NK-92 (cell line): ENCODE measurements around the gene CCBE1.
"Not testable (repeated sequence)": the region's sequence is repeated elsewhere in the genome, so short reads cannot be mapped to it uniquely, and the experiment has no call there.

ENCODE experiments used
- DNase-seq: peaks from one replicate; lab custom pipeline; 2025; ENCODE audit not compliant: unreplicated experiment; lab: John Stamatoyannopoulos, UW

Gene CCBE1

DNA sequence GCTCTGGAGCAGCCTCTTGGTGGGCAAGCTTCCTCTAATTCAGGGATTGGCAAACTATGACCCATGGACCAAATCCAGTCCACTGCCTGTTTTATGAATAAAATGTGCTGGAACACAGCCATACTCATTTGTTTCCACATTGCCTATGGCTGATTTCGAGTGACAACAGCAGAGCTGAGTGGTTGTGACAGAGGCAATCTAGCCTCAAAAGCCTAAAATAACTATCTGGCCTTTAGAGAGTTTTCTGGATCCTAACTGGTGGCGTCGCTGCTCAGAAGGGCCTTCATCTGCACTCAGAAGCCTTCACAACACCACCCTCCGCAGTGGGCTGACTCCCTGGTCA lies 147.1 kb downstream of the CCBE1 start:
- no peak for DNase-seq

DNA sequence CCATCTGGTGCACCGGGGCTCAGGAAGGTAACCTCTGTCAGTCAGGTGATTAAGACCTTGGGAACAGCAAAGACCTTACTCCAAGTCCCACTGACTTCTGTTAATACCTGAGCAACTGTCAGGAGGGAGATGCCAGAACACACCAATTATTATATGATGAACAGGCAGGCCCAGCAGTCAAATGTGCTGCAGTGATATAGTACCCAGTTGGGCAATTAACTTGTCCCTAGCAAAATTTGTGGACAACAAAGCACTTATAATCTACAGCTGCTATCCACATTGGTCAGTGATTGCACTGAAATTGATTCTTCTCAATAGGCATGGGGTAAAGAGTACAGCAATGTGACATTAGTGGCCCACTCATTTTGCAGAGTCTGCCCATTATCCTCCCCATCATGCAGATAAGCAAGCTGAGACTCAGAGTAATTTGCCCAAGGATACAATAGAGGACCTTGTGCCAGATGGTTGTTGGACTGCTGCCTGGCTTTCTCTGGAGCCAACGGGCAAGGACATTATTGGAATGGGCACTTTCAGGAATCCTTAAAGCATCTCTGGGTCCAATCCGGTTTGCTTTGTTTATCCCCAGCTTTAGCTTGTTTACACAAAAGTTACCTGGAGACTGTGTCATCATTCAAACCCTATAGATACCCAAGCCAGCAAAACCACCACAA lies 147.6 kb downstream of the CCBE1 start:
- no peak for DNase-seq

- DNase-seq, result no peak
Observed at GRCh38 chr18:59547581-59548182, 149.5 kb downstream of the CCBE1 start.

DNA sequence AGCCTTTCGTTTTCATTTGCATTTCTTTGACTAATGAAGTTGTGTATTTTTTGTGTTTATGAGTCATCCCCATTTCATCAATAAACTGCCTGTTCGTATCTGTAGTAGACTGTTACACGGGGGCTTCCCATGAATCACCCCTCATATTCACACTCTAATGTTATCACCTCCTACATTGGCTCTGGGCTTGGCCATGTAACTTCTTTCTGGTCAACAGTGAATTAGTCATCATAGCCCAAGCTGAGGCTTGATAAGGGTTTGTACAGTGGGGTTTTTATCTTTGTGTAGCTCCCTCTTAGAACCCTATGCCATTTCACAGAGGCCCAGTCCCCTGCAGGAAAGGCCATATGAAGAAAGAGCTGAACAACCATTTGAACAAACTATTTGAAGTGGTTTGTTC lies 151.0 kb downstream of the CCBE1 start:
- DNase-seq, result no peak

DNA sequence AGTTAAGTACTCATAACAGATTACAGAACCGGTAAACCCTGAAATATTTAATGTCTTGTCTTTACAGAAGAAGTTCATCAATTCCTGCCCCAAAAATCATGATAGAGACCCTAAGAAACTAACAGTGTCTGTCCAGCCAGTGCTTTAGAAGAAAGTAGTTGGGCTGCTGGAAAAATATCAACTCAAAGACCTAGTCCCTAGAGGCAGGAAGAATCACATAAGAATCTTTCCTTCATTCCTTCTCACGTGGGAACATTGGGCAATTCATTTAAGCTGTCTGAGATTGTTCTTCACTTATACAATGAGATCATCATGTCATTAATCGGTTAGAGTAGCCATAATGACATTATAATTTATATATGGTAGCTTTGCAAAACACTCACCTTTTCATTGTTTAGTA lies 156.4 kb downstream of the CCBE1 start:
- DNase-seq, result no peak

GRCh38 chr18:59540346-59540745 lies 156.9 kb downstream of the CCBE1 start:
- no peak for DNase-seq

- DNase-seq, result no peak
Observed at GRCh38 chr18:59539108-59539507, 158.1 kb downstream of the CCBE1 start.

GRCh38 chr18:59537579-59537978 lies 159.6 kb downstream of the CCBE1 start:
- no peak for DNase-seq

DNA sequence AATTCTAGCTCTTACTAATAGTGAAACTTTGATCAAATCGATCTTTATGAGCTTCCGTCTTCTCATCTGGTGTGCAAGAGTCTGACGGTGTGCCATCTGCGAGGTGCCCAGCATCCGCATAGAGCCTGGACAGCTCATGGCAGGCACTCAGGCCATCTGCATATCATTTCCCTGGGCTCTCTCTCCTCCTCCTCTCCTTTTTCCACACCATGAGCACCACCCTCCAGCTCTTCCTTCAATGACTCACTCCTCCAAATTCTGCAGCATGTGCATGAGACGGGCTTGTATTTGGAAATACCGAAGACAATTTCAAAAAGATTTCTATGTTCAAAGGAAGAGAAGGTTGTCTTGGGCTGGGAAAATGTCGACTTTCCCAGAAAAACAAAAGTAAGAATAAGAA lies 161.1 kb downstream of the CCBE1 start:
- DNase-seq, result no peak

- no peak for DNase-seq
Observed at GRCh38 chr18:59535055-59535454, 162.2 kb downstream of the CCBE1 start.

DNA sequence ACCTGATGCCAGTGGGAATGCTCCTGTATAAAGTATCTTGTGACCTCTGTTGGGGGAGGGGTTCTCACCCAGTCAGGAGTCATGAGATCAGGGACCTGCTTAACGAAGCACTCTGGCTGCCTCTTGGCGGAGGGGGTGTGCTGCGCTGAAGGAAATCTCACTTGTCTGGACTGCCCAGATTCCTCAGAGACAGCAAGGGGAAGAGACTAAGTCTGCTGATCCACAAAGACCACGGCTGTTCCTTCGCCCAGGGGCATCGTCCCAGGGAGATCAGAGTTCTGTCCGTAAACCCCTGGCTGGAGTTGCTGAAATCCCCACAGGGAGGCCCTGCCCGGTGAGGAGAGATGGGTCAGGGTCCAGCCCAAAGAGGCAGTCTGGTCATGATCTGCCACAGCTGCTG lies 168.4 kb downstream of the CCBE1 start:
- no peak for DNase-seq

DNA sequence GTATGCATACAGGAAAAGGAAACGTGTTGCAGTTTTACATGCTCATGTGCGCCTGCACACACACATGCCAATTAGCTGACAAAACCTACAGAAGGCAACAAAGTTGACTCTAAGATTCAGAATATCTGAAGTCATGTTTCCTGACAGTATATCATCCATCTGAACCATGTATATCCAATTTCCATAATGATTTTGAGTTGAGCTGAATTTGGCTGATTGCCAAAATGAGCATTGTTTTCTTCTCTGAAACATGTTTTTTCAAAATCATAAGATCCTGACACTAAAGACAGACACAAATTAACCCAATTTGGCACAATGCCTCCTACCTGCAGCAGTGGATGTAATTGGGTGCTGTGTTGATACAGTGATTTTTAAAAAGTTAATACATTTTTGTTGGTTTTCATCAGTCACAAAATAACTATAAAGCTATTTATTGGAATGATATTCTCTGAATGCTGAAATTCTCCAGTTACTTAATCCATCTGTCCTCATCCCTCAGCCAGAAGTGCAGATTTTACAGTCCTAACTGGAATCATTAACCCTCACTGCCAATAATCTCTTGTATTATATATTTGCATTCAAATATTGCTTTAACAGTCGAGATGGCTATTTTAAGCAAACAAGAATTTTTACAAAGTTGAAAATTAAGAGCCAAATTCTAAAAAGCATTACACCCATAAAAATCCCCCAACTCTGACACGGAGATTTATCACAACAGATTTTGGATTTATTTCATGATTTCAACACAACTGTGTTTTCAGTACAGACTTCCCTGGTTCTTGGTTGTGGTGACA lies 176.5 kb downstream of the CCBE1 start:
- DNase-seq, result no peak

DNA sequence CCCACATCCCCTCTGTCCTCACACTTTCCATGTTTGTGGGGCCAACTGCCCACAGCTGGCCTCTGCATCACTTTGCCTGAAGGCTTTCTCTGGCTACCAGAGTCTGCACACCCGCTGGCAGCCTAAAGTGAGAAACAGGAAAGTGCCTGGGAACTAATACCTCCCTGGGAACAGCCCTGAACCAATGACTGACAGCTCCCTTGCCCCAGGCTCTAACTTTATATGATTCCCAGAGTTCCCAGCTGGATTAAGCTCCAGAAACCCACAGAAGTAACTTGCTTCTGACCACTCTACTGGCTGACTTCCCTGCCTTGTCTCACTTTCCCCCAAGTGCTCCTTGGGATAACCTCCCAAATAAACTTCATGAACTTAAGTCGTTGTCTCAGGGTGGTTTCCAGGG lies 178.5 kb downstream of the CCBE1 start:
- no peak for DNase-seq

DNA sequence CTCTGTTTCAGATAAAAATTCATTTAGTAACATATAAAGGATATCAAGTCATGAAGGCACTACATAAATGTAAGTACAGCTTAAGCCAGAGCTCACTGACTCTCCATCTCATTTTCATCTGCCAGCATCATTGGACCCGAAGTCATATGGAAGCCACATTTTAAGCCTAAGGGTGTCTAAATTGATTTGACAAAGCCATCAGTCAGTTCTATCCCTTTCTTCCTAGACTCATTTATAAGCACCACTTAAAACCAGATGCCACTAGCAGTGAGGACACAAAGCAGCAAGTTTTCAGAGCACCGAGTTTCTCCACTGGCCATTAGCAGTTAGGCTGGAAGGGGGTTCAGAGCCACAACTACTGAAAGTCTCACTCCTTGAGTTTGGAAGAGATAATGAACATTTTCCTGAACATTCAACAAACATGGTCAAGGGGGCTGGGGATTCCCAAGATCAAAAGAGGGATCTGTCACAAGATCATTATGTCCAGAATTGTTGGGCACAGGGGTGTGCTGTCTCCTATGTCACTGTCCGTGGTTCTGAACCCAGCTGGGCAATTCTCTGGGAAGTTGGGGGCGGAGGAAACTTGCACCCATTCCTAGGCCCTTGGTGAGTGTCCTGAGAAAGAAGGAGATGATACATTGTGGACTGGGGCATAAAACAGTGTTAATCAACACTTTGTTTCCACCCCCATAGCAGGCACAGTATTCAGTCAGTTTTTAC lies 179.6 kb downstream of the CCBE1 start:
- DNase-seq, result no peak

- no peak for DNase-seq
Observed at GRCh38 chr18:59516356-59517155, 180.7 kb downstream of the CCBE1 start.

DNA sequence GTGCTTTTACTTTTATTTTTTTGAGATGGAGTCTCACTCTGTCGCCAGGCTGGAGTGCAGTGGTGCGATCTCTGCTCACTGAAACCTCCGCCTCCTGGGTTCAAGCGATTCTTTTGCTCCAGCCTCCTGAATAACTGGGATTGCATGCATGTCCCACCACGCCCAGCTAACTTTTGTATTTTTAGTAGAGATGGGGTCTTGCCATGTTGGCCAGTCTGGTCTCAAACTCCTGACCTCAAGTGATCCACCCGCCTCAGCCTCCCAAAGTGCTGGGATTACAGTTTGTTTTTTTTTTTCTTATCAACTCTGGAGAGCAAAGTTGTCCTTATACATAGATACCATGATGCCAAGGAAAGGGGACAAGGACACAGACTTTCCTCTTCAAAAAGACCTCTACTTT lies 181.3 kb downstream of the CCBE1 start:
- DNase-seq, result not testable (repeated sequence)

GRCh38 chr18:59515147-59515546 lies 182.1 kb downstream of the CCBE1 start:
- no peak for DNase-seq

GRCh38 chr18:59514203-59514602 lies 183.0 kb downstream of the CCBE1 start:
- no peak for DNase-seq

DNA sequence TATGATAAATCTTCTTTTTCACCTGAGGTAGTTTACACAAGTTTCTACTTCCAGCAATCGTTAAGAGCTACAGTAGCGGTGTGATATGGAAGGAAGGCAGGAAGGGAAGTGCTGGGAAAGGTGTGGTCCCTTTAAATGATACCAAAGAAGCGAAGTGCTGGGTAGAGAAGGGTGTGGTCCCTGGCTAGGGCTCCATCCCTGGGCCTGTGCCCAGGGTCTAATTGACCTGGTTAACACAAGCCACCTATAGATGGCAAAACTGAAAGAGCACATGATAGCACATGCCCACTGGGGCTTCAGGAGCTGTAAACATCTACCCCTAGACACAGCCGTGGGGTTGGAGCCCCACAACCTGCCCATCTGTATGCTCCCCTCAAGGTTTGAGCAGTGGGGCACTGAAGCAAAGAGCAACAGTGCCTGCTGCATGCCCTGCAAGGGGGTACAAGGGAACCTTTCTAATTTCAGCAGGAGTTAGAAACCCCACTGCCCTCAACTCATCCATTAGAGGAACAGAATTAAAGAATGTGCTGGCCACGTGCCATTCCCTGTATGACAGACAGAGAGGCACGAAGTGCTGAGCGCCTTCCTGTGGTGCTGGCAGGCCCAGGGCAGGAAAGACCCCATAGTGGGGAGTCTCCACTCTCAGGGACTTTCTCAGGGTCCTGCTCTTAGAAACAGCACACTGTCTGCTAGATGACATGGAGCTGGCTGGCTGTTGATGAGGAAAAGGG lies 185.0 kb downstream of the CCBE1 start:
- no peak for DNase-seq
